Germinal center (tissue), 1 donor: Measurements from ENCODE around the gene RTL10.
"Not testable (repeated sequence)": the region's sequence is repeated elsewhere in the genome, so short reads cannot be mapped to it uniquely, and the experiment has no call there.

Experiments used
- DNase-seq: peaks from one replicate; pipeline ENCODE4 v3.0.0; 2012; ENCODE audit warnings: mixed read lengths, low spot score

RTL10 gene

GRCh38 chr22:19843857-19844376 is 10.8 kb downstream of the RTL10 start:
- DNase-seq, result no peak

GRCh38 chr22:19843107-19843856 is 11.4 kb downstream of the RTL10 start:
- DNase-seq, result no peak

GRCh38 chr22:19842393-19843106 is 12.1 kb downstream of the RTL10 start:
- no peak for DNase-seq

- peak; percentile 36 for DNase-seq
These were observed 12.9 kb downstream of the RTL10 start for GRCh38 chr22:19841641-19842392.

DNA sequence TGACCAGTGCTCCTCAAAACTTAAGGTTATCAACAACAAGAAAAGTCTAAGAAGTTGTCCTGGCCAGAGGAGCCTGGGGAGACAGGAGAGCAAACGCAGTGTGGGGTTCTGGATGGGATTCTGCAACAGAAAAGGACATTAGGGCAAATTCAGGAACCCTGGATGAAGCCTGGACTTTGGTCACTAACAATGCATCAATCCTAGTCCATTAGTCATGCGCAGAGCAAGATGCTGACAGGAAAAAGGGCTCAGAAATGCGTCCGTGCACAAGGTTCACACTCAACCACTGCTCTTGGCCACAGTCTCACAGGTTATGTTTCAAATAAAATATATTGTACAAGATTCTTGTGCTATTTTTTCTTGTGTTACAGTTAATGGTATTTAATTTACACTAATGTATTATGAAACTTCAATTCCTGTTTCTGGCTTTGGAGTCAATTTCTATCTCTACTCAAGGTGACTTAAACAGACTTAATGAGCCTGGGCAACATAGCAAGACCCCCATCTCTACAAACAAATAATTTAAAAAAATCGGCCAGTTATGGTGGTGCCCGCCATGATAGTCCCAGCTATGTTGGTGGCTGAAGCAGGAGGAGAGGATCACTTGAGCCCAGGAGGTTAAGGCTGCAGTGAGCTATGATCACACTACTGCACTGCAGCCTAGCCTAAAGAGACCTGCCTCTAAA is 13.6 kb downstream of the RTL10 start:
- no peak for DNase-seq

- no peak for DNase-seq
These were observed 14.6 kb downstream of the RTL10 start for GRCh38 chr22:19840059-19840458.

- no peak for DNase-seq
These were observed 16.8 kb downstream of the RTL10 start for GRCh38 chr22:19837915-19838314.

DNA sequence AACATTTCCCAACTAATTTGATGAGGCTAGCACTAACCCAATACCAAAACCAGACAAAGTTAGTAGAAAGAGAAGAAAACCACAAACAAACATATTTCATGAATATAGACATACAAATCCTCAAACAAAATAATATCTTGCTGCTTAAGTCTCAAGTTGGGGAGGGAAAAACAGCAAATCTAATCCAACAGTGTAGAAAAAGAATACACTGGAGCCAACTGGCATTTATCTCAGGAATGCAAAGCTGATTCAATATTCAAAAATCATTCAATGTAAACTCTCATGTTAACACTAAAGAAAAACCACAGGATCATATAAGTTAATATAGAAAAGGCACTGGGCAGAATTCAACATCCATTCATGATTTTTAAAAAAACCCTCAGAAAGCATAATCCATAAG is 18.2 kb downstream of the RTL10 start:
- no peak for DNase-seq

DNA sequence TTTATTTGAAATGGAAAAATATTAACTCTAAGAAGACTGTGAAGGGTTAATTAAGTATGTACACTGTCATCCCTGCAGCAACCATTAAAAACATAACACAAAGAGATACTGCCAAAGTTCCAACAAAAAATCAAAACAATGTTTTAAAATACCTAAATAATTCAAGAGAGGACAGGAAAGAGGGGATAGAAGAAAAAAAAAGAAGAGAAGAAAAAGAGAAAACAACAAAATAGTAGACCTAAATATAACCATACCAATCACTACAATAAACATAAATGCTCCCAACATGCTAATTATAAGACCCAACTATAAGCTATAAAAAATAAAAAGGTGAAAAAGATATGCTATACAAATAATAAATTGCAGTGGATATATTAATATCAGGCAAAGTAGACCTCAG is 20.1 kb downstream of the RTL10 start:
- no peak for DNase-seq

DNA sequence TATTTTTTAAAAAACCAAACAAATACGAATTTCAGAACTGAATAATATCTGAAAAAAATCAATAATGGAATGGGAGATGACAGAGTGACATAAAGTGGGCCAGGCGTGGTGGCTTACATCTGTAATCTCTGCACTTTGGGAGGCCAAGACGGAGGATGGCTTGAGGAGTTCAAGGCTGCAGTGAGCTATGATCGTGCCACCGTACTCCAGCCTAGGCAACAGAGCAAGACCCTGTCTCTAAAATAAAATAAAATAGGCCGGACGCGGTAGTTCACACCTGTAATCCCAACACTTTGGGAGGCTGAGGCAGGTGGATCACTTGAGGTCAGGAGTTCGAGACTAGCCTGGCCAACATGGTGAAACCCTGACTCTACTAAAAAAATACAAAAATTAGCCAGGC is 21.3 kb downstream of the RTL10 start:
- DNase-seq, result not testable (repeated sequence)

DNA sequence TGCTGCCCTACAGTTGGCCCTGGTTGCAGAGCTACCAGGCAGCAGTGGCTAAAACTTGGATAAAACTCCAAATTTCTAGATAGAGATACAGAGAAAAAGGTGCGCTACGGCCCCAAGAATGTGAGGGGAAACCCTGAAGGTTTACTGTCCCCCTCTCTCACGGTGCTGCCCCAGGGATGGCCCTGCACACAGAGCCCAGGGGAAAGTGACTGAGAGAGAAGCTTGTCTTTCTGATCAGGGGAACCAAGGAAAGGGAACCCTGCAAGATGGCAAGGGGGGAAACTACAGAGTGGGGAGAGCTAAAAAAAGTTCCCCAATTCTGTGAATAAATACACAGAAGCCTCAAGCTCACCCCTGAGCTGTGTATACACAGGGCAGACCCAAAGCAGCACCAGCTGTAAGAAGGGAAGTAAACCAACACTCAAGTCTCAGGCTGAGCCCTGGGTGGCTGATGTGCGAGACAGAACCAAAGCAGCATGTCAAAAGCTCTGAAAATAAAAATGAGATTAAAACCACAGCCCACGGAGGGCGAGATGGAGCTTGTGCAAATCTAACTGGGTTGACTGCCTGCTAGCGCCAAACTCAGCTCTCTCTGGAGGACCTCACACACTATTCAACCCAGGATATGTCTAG is 22.1 kb downstream of the RTL10 start:
- DNase-seq, result peak; percentile 33

DNA sequence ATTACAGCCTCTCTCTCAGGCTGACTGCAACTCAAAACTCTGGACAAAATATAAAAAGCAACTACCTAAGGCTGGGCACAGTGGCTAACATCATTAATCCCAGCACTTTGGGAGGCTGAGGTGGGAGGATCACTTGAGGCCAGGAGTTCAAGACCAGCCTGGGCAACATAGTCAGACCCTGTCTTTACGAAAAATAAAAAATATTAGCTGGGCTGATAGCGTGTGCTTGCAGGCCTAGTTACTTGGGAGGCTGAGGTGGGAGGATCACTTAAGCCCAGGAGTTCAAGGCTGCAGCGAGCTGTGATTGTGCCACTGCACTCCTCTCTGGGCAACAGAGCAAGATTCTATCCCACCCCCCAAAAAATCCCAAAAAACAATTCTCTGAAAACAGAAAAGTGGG is 22.7 kb downstream of the RTL10 start:
- DNase-seq, result not testable (repeated sequence)

GRCh38 chr22:19831016-19831415 is 23.7 kb downstream of the RTL10 start:
- no peak for DNase-seq

GRCh38 chr22:19828035-19828401 is 26.7 kb downstream of the RTL10 start:
- DNase-seq, result no peak

- no peak for DNase-seq
These were observed 27.2 kb downstream of the RTL10 start for GRCh38 chr22:19827341-19828034.

DNA sequence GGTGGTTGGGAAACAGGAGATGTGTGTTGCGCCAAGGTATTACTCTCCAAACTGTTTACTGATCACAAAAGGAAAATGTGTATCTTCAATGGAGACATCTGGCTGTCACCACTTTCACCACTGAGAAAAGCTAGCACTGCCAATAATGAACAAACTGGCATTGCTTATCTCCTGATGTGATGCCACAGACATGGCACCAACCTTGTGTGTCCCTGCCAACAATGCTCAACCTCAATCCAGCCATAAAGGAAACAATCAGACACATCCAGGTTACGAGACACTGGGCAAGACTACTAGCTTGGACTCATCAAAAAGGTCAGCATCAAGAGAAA is 28.1 kb downstream of the RTL10 start:
- DNase-seq, result no peak

DNA sequence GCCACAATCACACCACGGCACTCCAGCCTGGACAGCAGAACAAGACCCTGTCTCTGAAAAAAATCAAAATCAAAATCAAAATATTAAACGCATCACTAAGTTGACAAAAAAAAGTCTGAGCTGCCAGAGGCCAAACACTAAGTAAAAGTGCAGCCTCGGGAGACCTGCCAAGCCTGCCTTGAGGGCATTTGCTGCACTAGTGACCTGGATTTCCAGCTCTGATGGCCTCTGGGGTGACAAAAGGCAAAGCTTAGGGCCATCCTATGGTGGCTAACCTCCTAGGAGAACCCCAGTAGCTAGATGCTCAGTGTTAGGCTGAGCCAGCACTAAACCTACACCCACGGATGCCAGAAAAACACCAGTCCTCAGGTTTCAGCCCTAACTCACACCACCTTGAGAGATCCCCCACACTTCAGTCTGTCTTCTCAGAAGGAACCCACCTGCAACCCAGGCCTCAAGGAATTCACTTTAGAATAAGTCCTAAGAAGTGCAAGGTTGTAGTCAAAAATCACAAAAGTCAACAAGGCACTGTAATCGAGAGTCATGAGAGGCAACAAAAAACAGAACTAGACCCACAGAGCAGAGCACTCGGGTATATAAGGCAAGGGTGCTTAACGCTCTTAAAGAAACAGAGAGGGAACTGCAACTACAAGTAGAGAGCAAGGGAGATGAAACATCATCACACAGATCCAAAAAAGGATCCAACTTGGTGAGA is 28.6 kb downstream of the RTL10 start:
- DNase-seq, result no peak

DNA sequence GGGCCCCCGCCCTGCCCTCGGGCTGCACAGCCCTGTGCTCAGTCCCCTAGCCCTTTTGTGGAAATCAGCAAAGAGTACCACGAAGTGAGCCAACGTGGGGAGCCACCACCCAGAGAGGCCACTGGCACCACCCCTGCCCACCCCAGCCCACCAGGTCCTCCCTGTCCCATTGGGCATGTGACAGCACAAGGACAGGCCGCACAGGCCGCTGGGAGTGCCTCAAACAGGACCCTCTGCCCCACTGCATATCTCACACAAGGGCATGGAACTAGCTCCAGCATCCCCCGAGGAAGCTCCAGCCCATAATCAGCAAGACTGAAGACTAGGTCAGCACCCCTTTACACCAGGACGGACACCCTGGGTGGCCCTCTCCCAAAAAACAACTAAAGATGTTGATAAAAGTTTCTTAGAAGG is 29.7 kb downstream of the RTL10 start:
- DNase-seq, result no peak

DNA sequence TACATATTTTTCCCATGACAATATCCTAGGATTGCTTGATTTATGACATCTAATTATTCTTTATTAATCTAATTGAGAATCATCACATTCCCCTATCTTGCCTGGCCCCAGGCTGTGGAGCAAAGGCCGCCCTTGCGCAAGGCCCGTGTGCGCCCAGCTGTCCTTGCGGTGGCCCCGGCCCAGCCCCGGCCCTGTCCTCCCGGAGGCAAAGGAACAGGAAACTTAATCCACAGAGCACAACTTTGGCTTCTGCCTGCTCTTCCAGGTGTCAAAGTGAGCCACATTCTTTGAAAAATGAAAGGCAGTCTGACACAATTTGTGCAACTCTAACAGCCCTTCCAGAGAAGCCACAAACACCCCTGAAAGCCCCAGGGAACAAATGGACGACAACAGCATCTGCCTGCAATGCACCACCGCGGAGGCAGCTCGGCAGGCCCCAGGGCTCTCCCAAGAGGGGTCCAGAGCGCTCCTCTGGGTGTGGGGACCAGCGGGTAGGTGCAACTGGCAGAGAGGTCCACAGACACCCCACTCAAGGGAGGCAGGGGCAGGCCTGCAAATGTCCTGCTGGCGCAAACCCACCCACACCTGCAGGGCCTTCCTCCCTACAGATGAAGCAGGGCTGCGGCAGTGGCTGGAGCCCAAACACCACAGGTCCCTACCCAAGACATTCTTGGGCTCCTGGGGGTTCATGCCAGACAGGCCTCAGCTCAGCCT is 30.3 kb downstream of the RTL10 start:
- DNase-seq, result no peak

- DNase-seq, result no peak
These were observed 30.8 kb downstream of the RTL10 start for GRCh38 chr22:19823902-19824211.
